ENCODE data around the gene PDZD2.

GRCh38 chr5:31983851-31984250, 344.9 kb downstream of the PDZD2 start:
- TF ChIP-seq EZH2phosphoT487 (IDR thresholded peaks at IDR 0.05; ENCODE audit: low read depth, severe bottlenecking, unreplicated experiment), result no peak
- TF ChIP-seq CTCF (IDR thresholded peaks at IDR 0.05; ENCODE audit: poor library complexity), result no peak

All from hepatocyte (in vitro differentiated cells).